Osteoblast (primary cell): ENCODE results near the gene LRRC75B. TPM values are rescaled to one million over a fixed set of nuclear protein-coding genes. Genes with fewer than 3 reads are reported as not detected.

ENCODE experiments used
- DNase-seq: peaks from one replicate; pipeline ENCODE4 v3.0.0; 2011; ENCODE audit warnings: low spot score, mixed read lengths; ENCODE audit not compliant: insufficient read length; ENCODE audit errors: missing footprints
- H2AFZ ChIP-seq: 2 replicates; pipeline ENCODE4 v1.6.0; 2011; ENCODE audit warnings: mild to moderate bottlenecking, low read length
- H3K27ac ChIP-seq: 2 replicates; pipeline ENCODE4 v1.5.1; 2011; ENCODE audit warnings: mild to moderate bottlenecking, low read depth, low read length, moderate library complexity
- H3K27me3 ChIP-seq: 2 replicates; pipeline ENCODE4 v1.6.0; 2012; ENCODE audit warnings: mild to moderate bottlenecking, control low read depth, inconsistent platforms, low read length, moderate library complexity; ENCODE audit not compliant: insufficient read depth
- H3K36me3 ChIP-seq: 2 replicates; pipeline ENCODE4 v1.5.1; 2011; ENCODE audit warnings: mild to moderate bottlenecking, low read length, control low read depth, moderate library complexity; ENCODE audit not compliant: insufficient read depth
- H3K4me1 ChIP-seq: 2 replicates; pipeline ENCODE4 v1.5.1; 2011; ENCODE audit warnings: mild to moderate bottlenecking, low read length, control low read depth, moderate library complexity; ENCODE audit not compliant: insufficient read depth
- H3K4me2 ChIP-seq: 2 replicates; pipeline ENCODE4 v1.6.0; 2011; ENCODE audit warnings: mild to moderate bottlenecking, low read length; ENCODE audit not compliant: insufficient read depth
- H3K4me3 ChIP-seq: fragments of 200-600 bp; sonication (generic); 3 replicates; pipeline ENCODE4 v1.5.1; 2012; ENCODE audit warnings: mild to moderate bottlenecking, low read length, inconsistent platforms; ENCODE audit not compliant: insufficient read depth
- H3K79me2 ChIP-seq: 2 replicates; pipeline ENCODE4 v1.6.0; 2012; ENCODE audit warnings: mild to moderate bottlenecking, low read length, control low read depth, inconsistent platforms; ENCODE audit not compliant: insufficient read depth
- H3K9me3 ChIP-seq: 2 replicates; pipeline ENCODE4 v1.5.1; 2011; ENCODE audit warnings: low read depth, low read length, control low read depth
- H4K20me1 ChIP-seq: 2 replicates; pipeline ENCODE4 v1.6.0; 2012; ENCODE audit warnings: mild to moderate bottlenecking, low read length, control low read depth; ENCODE audit not compliant: insufficient read depth
- total RNA-seq: library from RNA; depleted of rRNA; stranded (reverse); fragments of >200 nt; gene quantifications from 2 replicates; pipeline ENCODE4 v1.2.3, GENCODE V29; 2012
- TF ChIP-seq, protein P1 (sequence below): IDR thresholded peaks from 2 replicates; pipeline ENCODE4 v1.5.1; 2011; ENCODE audit warnings: mild to moderate bottlenecking, low read depth, low read length, moderate library complexity; ENCODE audit errors: extremely low read depth

LRRC75B gene
- total RNA-seq, 1 donor: 5.1 TPM

DNA sequence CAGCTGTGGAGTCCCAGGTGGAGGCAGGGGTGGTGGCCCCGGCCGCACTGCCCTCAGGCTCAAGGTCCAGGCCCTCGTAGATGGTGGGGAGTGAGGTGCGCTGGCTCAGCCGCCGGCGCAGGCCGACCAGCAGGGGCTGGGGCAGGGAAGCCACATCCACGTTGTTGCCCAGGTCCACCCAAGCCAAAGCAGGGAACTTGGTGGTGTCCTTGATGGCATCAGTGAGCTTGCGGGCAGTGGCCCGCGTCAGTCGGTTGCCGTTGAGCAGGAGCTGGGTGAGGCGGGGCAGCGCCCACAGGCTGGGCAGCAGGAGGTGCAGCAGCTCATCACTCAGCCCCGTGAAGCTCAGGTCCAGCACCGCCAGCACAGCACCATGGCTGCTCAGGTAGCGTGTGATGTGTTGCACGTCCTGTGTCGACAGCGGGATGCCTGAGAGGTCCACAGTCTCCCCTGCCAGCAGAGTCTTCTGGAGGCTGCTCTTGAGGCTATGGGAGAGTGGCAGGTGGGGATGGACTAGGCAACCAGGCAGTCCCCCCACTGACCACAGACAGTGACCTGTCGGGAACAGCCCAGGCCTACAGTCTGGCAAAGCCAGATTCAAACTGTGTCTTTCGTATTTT, 6.8 kb downstream of the LRRC75B start:
- TF ChIP-seq, protein P1, sequence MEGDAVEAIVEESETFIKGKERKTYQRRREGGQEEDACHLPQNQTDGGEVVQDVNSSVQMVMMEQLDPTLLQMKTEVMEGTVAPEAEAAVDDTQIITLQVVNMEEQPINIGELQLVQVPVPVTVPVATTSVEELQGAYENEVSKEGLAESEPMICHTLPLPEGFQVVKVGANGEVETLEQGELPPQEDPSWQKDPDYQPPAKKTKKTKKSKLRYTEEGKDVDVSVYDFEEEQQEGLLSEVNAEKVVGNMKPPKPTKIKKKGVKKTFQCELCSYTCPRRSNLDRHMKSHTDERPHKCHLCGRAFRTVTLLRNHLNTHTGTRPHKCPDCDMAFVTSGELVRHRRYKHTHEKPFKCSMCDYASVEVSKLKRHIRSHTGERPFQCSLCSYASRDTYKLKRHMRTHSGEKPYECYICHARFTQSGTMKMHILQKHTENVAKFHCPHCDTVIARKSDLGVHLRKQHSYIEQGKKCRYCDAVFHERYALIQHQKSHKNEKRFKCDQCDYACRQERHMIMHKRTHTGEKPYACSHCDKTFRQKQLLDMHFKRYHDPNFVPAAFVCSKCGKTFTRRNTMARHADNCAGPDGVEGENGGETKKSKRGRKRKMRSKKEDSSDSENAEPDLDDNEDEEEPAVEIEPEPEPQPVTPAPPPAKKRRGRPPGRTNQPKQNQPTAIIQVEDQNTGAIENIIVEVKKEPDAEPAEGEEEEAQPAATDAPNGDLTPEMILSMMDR: no peak
- no peaks in the 10 kb centered on the region for H3K27me3 ChIP-seq

DNA sequence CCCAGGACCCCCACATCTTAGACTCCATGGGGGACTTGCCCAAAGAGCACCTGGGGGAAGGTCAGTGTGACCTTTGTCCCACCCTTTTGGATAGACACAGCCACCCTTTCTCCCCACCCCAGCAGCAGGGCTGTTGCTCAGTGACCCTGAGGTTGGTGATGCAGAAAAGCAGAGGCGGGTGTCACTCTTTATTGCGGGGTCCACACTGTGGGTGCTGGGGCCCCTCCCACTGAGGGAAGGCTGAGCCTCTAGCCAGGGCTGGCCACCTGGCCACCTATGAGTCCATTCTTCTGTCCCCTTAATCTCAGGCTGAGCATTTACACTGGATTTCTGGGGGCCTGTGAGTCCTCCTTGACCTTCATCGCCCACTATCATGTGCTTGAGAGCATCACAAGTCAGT, 7.4 kb downstream of the LRRC75B start:
- H2AFZ ChIP-seq: no peak overlapping the region
- TF ChIP-seq, protein P1: no peak
- no peak overlapping the region for H3K4me3 ChIP-seq
- peak; percentile 55 for DNase-seq
- H3K79me2 ChIP-seq: no peaks in the 10 kb centered on the region
- no peaks in the 10 kb centered on the region for H4K20me1 ChIP-seq
- H3K4me2 ChIP-seq: no peak overlapping the region
- H3K36me3 ChIP-seq: no peaks in the 10 kb centered on the region
- H3K27me3 ChIP-seq: no peaks in the 10 kb centered on the region
- no peak overlapping the region for H3K27ac ChIP-seq
- H3K4me1 ChIP-seq: peaks cover 10% of the 10 kb centered on the region
- H3K9me3 ChIP-seq: no peaks in the 10 kb centered on the region

More for the DNA sequence above, 6.8 kb downstream of the LRRC75B start:
- Histone ChIP-seq H3K27ac (no peak overlapping the region), H3K4me3 (no peak overlapping the region), H3K9me3 (no peaks in the 10 kb centered on the region), H2AFZ (no peak overlapping the region), H3K4me2 (no peak overlapping the region), H3K4me1 (peaks cover 7% of the 10 kb centered on the region), H3K36me3 (no peaks in the 10 kb centered on the region), H3K79me2 (no peaks in the 10 kb centered on the region), H4K20me1 (no peaks in the 10 kb centered on the region)
- peak; percentile 56 for DNase-seq

DNA sequence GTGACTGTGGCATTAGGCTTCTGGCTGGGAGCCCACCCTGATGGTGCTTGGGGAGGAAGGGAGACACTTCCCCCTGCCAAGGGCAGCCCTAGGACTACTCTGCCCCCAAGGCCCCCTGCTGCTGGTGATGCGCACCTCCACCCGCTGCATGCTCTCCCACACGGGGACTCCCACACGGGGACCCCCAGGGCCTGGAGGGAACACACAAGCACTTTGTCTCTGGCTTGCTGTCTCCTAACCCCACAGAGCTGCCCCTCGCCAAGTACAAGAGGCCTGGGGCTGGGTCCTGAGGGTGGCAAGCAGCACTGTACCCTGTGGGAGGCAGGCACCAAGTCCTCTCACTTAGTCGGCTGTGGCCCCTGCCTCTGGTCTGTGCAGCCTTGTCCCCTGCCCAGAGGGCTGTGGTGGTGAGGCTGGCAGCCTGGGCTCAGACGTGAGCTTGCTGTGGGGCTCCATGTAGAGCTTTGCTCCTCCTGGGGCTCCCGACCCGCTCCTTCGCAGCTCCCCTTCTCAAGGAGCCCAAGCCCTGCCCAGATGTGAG, 7.9 kb downstream of the LRRC75B start:
- Histone ChIP-seq H3K27ac (no peak overlapping the region), H3K27me3 (no peaks in the 10 kb centered on the region), H4K20me1 (no peaks in the 10 kb centered on the region), H3K36me3 (no peaks in the 10 kb centered on the region), H3K9me3 (no peaks in the 10 kb centered on the region), H3K4me1 (peaks cover 13% of the 10 kb centered on the region), H3K4me2 (no peak overlapping the region), H2AFZ (no peak overlapping the region), H3K79me2 (no peaks in the 10 kb centered on the region), H3K4me3 (no peak overlapping the region)
- no peak for DNase-seq
- TF ChIP-seq, protein P1: no peak

DNA sequence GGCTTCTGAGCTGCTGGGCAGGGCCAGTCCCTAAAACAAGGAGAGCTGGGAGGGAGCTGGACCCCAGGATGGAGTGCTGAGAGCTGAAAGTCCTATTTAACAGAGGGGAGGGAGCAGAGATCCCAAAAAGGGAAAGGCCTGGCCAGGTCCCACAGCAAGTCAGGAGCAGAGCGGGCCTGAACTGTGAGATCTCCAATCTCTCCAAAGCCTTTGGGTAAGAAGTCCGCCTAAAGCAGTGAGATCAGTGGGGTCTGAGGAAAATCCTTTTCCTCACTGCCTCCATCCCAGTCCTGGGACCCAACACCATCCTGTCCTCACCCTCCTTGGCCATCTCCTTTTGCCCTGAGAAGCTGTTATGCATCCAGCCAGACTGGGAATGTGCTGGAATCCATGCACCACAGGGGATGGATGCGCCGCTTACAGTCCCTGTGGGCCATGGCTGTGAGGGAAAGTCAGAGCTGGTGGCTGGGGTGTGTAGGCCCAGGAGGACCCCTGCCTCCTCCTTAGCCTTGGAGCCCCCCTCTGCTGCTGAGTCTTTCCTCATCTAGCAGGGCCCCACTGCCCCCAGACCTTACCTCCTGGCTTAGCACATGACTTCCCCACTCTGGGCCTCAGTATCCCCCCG, 8.6 kb downstream of the LRRC75B start:
- no peak overlapping the region for H2AFZ ChIP-seq
- no peaks in the 10 kb centered on the region for H3K9me3 ChIP-seq
- no peaks in the 10 kb centered on the region for H3K79me2 ChIP-seq
- H3K4me3 ChIP-seq: no peak overlapping the region
- peaks cover 15% of the 10 kb centered on the region for H3K4me1 ChIP-seq
- H3K27me3 ChIP-seq: no peaks in the 10 kb centered on the region
- DNase-seq: no peak
- H4K20me1 ChIP-seq: no peaks in the 10 kb centered on the region
- TF ChIP-seq, protein P1: no peak
- no peaks in the 10 kb centered on the region for H3K36me3 ChIP-seq
- peak overlapping the region; percentile 64 for H3K4me2 ChIP-seq
- H3K27ac ChIP-seq: no peak overlapping the region
